ENCODE results near the gene PRKCZ.

GRCh38 chr1:2093055-2093454 lies 42.8 kb downstream of the PRKCZ start:
- no peak for TF ChIP-seq CTCF (conservative IDR thresholded peaks at IDR 0.05; ENCODE audit: low read depth, low read length)
- TF ChIP-seq, protein P1, sequence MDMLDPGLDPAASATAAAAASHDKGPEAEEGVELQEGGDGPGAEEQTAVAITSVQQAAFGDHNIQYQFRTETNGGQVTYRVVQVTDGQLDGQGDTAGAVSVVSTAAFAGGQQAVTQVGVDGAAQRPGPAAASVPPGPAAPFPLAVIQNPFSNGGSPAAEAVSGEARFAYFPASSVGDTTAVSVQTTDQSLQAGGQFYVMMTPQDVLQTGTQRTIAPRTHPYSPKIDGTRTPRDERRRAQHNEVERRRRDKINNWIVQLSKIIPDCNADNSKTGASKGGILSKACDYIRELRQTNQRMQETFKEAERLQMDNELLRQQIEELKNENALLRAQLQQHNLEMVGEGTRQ (IDR thresholded peaks at IDR 0.05; ENCODE audit: low read depth, low read length), result no peak
- TF ChIP-seq MAFK (IDR thresholded peaks at IDR 0.05; ENCODE audit: low read depth, low read length), result no peak
- TF ChIP-seq POLR2A (IDR thresholded peaks at IDR 0.05; ENCODE audit: low read depth, low read length), result no peak
- TF ChIP-seq SMC3 (IDR thresholded peaks at IDR 0.05; ENCODE audit: low read depth, low read length), result no peak
